Endodermal cell (in vitro differentiated cells): Measurements from ENCODE around the gene TBL1X. TPM values are rescaled to one million over a fixed set of nuclear protein-coding genes. Genes with fewer than 3 reads are reported as not detected.

Experiments
- DNase-seq: peaks from one replicate; pipeline ENCODE4 v3.0.0-alpha.2; 2017
- H3K27ac ChIP-seq: 2 replicates; pipeline ENCODE4 v1.5.1; 2013; ENCODE audit warnings: mild to moderate bottlenecking, low read depth, low read length, moderate library complexity
- H3K27me3 ChIP-seq: 2 replicates; pipeline ENCODE4 v1.6.1; 2013; ENCODE audit warnings: mild to moderate bottlenecking, low read length, moderate library complexity; ENCODE audit not compliant: insufficient read depth, control insufficient read depth, poor library complexity, severe bottlenecking
- H3K36me3 ChIP-seq: 2 replicates; pipeline ENCODE4 v1.7.0; 2013; ENCODE audit warnings: mild to moderate bottlenecking, low read length, moderate library complexity; ENCODE audit not compliant: control insufficient read depth, insufficient read depth
- H3K4me1 ChIP-seq: one replicate; pipeline ENCODE4 v1.7.0; 2013; ENCODE audit warnings: low read length; ENCODE audit not compliant: control insufficient read depth, insufficient read depth
- H3K4me3 ChIP-seq: 2 replicates; pipeline ENCODE4 v1.5.1; 2013; ENCODE audit warnings: mild to moderate bottlenecking, low read length, moderate library complexity
- H3K9ac ChIP-seq: 2 replicates; pipeline ENCODE4 v1.6.1; 2013; ENCODE audit warnings: mild to moderate bottlenecking, low read length, moderate library complexity; ENCODE audit not compliant: poor library complexity, severe bottlenecking; ENCODE audit errors: extremely low read depth
- H3K9me3 ChIP-seq: 2 replicates; pipeline ENCODE4 v1.6.1; 2013; ENCODE audit warnings: mild to moderate bottlenecking, low read length, moderate library complexity; ENCODE audit not compliant: control insufficient read depth
- H3K27ac Mint-ChIP-seq: 2 replicates; pipeline ENCODE4 v1.8.0; 2020; ENCODE audit warnings: mixed read lengths
- H3K27me3 Mint-ChIP-seq: 2 replicates; pipeline ENCODE4 v1.8.0; 2021; ENCODE audit warnings: mild to moderate bottlenecking, mixed read lengths; ENCODE audit not compliant: insufficient read depth
- H3K36me3 Mint-ChIP-seq: 2 replicates; pipeline ENCODE4 v1.8.0; 2020; ENCODE audit warnings: low read depth, mixed read lengths
- H3K4me1 Mint-ChIP-seq: 2 replicates; pipeline ENCODE4 v1.8.0; 2020; ENCODE audit warnings: mixed read lengths
- H3K4me3 Mint-ChIP-seq: 2 replicates; pipeline ENCODE4 v1.8.0; 2020; ENCODE audit warnings: mild to moderate bottlenecking, moderate library complexity, mixed read lengths
- H3K9me3 Mint-ChIP-seq: 2 replicates; pipeline ENCODE4 v1.8.0; 2020; ENCODE audit warnings: mild to moderate bottlenecking, mixed read lengths
- CTCF ChIP-seq: fragments of 200-600 bp; sonication (generic); conservative IDR thresholded peaks from 2 replicates; pipeline ENCODE4 v1.5.0; 2021; ENCODE audit warnings: antibody characterized with exemption, mild to moderate bottlenecking
- WGBS, 2 experiments: methylation state at CpG; one replicate each; pipeline versions ENCODE4 v1.1.5 to v1.1.7; 2013; ENCODE audit warnings: missing lambda C conversion rate in 2 of 2, mixed read lengths in 1 of 2; ENCODE audit not compliant: insufficient coverage in 1 of 2, insufficient read length in 1 of 2; 5-methylcytosine and 5-hydroxymethylcytosine counted together
- total RNA-seq, 2 donors: library from RNA; stranded (reverse); fragmentation: NEBNext Ultra II Directional in 1 of 2; extraction: Animal tissue kit (Norgen Biotek cat#: 25700) in 1 of 2; gene quantifications; 2 replicates in 1 of 2; 3 replicates in 1 of 2; pipeline ENCODE4 v1.2.1, GENCODE V29; 2021

TBL1X gene
- total RNA-seq, 2 donors from 2014 or later = 19.1 to 24.1 TPM

GRCh38 chrX:9430346-9430921 is 34.4 kb upstream of the TBL1X start:
- no peaks in the 10 kb centered on the region for H3K9me3 ChIP-seq
- no peak overlapping the region for H3K9ac ChIP-seq
- no peak overlapping the region for H3K27ac ChIP-seq
- H3K27me3 Mint-ChIP-seq = no peaks in the 10 kb centered on the region
- H3K4me1 Mint-ChIP-seq = no peaks in the 10 kb centered on the region
- H3K36me3 Mint-ChIP-seq = no peaks in the 10 kb centered on the region
- no peak overlapping the region for H3K4me3 ChIP-seq
- H3K4me1 ChIP-seq = no peaks in the 10 kb centered on the region
- WGBS, 2 experiments = 82% methylated on average over 5 of the region's 5 CpGs; no CpG with 5 or more reads in 1 of the 2 experiments
- no peaks in the 10 kb centered on the region for H3K36me3 ChIP-seq
- no peak overlapping the region for H3K4me3 Mint-ChIP-seq
- H3K9me3 Mint-ChIP-seq = peaks cover 37% of the 10 kb centered on the region
- DNase-seq = no peak
- TF ChIP-seq CTCF = no peak
- H3K27me3 ChIP-seq = no peaks in the 10 kb centered on the region
- no peak overlapping the region for H3K27ac Mint-ChIP-seq

- H3K4me1 ChIP-seq = no peaks in the 10 kb centered on the region
- no peak overlapping the region for H3K9ac ChIP-seq
- H3K4me3 ChIP-seq = no peak overlapping the region
- Mint-ChIP-seq H3K36me3 (no peaks in the 10 kb centered on the region), H3K4me1 (no peaks in the 10 kb centered on the region), H3K27ac (no peak overlapping the region), H3K9me3 (peaks cover 29% of the 10 kb centered on the region), H3K4me3 (no peak overlapping the region), H3K27me3 (no peaks in the 10 kb centered on the region)
- no peaks in the 10 kb centered on the region for H3K27me3 ChIP-seq
- no peak for TF ChIP-seq CTCF
- no peaks in the 10 kb centered on the region for H3K9me3 ChIP-seq
- H3K36me3 ChIP-seq = no peaks in the 10 kb centered on the region
- 91% methylated on average over 4 of the region's 4 CpGs; no CpG with 5 or more reads in 1 of the 2 experiments for WGBS, 2 experiments
- no peak for DNase-seq
- no peak overlapping the region for H3K27ac ChIP-seq
Observed at GRCh38 chrX:9431281-9431680, 33.6 kb upstream of the TBL1X start.

DNA sequence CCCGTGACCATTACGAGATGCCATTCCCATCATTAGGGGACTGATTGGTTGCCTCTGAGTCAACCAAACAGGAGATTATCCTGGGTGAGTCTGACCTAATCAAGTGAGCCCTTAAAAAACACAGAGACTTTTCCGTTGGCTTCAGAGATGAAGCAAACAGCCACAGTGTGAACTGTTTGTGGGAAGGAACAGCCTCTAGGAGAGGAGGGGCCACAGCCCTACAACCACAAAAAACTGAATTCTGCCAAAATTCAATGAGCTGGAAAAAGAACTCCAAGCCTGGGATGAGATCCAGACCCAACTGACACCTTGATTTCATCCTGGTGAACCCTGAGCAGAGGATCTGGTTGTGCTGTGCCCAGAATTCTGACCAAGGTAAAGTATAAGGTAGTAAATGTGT is 31.3 kb upstream of the TBL1X start:
- no peaks in the 10 kb centered on the region for H3K9me3 ChIP-seq
- H3K4me1 ChIP-seq = no peaks in the 10 kb centered on the region
- H3K9ac ChIP-seq = no peak overlapping the region
- 93% methylated on average over 3 of the region's 3 CpGs; no CpG with 5 or more reads in 1 of the 2 experiments for WGBS, 2 experiments
- Mint-ChIP-seq H3K27ac (no peak overlapping the region), H3K36me3 (no peaks in the 10 kb centered on the region), H3K27me3 (no peaks in the 10 kb centered on the region), H3K4me1 (no peaks in the 10 kb centered on the region), H3K9me3 (peaks cover 30% of the 10 kb centered on the region), H3K4me3 (no peak overlapping the region)
- DNase-seq = no peak
- no peak for TF ChIP-seq CTCF
- H3K36me3 ChIP-seq = no peaks in the 10 kb centered on the region
- H3K4me3 ChIP-seq = no peak overlapping the region
- H3K27ac ChIP-seq = no peak overlapping the region
- no peaks in the 10 kb centered on the region for H3K27me3 ChIP-seq
